GM21367 (cell line): ENCODE results near the gene PRPSAP2.

Source experiments
- ATAC-seq: cut with Tn5 transposase; IDR thresholded peaks from one replicate; pipeline ENCODE4 v1.9.1; 2021; ENCODE audit not compliant: unreplicated experiment

Gene PRPSAP2

DNA sequence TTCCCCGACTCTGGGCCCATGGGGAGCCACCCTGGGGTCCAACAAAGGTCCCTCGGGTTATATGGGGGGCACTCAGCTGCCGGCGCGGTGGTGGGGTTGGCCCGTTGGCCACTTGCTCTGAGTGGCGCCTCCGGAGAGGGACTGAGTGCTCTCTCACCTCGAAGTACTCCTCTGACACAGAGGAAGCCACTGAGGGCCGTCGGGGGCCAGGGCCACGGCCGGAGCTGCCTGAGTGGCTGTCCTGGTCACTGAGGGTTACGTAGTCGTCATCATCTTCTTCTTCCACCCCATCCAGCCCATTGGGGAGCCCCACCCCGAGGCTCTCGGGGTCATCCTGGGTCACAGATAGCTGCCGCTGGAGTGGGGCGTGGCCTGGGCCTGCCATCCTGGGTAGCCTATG is 119.7 kb downstream of the PRPSAP2 start:
- ATAC-seq, result no peak

DNA sequence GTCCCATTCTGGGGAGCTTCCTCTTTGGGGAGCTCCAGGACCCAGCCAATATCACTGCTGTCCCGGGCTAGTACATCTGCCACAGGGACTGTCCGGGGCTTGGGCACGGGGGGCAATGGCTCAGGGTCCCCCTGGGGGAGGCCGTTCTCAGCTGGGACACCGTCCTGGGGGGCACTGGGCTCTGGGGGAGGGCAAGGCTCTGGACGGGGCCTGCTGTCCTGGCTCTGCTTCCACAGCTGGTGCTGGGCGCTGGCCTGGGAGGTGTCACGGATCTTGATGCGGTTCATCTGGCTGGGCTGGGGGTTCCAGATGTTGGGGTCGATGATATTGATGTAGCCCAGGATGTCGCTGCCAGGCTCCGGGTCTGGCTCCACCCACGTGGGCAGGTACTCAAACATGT is 120.1 kb downstream of the PRPSAP2 start:
- no peak for ATAC-seq

DNA sequence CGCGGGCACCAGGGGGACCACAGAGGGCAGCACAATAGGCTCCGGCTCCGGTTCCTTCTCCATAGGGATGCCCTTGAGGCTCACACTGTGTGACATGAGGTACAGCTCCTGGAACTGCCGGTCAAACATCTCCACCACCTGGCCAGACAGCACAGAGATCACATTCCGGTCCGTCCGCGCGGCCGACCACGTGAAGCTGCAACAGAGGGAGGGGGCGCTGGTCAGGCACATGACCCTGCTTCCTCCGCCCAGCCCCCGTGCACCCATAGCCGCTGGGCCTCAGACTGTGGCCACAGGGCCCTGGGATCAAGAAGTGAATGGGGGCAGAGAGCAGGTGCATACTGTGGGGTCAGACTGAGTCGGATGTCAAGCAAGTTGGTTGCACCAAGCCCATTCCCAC is 120.7 kb downstream of the PRPSAP2 start:
- ATAC-seq, result no peak
